ENCODE data around the gene FAM169A.
"Not testable (repeated sequence)": the region's sequence is repeated elsewhere in the genome, so short reads cannot be mapped to it uniquely, and the experiment has no call there.

FAM169A gene

DNA sequence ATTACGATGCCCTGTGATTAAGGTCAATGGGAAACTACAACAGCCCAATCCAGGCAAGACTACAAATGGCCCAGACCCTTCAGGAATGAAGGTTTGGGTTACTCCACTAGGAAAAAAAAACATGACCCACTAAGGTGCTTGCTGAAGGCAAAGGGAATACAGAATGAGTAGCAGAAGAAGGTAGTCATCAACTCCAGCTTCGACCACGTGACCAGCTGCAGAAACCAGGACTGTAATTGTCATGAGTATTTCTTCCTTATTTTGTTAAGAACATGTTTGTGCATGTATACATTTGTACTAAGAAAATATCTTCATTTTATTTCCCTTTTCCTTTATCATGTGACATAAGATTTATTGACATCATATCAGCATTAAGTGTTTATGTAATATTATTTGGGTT is 74.5 kb downstream of the FAM169A start:
- not testable (repeated sequence) for DNase-seq

DNA sequence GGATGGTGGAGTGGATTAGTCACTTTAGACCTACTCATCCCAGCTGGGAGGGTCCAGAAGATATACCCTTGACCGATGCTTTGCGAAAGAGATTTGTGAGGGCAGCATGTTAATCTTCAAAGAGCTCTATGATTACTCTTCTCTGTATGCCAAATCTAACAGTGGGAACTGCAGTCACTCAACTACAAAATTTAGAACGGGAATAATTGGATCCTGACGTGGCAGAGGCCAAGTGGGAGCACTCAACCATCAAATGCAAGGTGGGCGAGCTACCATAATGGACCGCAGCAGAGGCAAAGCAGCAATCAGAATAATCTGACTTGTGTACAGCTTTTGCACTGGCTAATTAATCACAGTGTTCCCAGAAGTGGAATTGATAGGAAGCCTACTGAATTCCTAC is 78.8 kb downstream of the FAM169A start:
- no peak for DNase-seq

DNA sequence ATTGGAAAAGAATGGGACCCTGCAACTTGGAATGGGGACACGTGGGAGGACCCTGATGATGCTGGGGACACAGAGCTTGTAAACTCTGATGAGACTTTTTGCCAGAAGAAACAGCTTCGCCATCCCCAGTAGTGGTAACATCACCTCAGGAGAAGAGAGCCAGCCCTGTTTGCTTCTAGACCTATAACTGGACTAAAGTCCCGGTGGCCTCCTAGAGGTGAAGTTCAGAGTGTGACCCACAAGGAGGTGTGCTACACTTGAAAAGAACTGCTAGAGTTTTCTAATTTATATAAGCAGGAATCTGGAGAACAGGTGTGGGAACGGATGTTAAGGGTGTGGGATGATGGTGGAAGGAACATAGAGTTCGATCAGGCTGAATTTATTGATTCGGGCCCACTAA is 79.3 kb downstream of the FAM169A start:
- DNase-seq = no peak

DNA sequence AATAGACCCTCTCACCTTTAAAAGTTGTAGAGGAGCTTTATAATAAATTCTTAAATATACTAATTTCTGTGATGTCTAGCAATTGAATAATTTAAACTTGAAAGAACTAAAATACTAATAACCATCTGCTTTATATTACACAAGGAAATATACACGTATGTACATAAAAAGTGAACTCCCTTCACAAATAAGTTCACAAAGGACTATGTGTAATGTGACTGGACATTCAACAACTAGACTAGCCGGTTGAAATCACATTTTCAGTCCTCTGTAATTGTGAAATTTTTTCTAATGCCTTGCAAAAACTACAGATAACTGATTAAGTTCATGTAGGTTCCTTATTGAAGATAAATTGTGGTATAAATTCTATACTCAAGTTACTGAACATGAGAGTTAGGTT is 87.6 kb downstream of the FAM169A start:
- no peak for DNase-seq

DNA sequence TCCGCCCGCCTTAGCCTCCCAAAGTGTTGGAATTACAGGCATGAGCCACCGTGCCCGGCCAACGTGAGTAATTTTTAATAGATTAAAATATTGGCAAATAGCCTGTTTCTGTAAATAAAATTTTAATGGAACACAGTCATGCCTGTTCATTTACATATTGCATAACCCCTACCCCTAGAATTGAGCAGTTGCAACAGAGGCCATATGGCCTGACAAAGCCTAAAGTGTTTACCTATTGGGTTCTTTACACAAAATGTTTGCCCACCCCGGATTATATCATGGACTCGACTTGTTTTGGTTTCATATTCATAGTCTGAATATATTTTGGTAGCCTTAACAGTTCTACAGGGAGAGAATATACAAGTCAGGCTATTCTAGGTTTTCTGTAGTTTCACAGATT is 93.8 kb downstream of the FAM169A start:
- no peak for DNase-seq

DNA sequence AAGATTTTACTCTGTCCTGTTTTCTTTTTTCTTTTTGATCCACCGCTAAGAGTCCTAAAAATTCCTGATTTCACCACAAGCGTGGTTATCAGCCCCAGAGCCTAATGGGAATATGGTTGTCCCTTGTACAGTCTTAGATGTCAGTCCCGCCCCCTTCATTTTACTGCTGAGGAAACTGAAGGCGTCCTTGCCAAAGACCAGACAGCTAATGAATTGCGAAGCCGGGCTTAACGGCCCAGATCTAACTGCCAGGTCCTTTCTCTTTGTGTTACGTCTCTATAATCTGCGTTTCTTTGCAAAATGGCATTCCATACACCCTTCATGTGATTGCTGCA is 98.6 kb downstream of the FAM169A start:
- peak; percentile 14 for DNase-seq

DNA sequence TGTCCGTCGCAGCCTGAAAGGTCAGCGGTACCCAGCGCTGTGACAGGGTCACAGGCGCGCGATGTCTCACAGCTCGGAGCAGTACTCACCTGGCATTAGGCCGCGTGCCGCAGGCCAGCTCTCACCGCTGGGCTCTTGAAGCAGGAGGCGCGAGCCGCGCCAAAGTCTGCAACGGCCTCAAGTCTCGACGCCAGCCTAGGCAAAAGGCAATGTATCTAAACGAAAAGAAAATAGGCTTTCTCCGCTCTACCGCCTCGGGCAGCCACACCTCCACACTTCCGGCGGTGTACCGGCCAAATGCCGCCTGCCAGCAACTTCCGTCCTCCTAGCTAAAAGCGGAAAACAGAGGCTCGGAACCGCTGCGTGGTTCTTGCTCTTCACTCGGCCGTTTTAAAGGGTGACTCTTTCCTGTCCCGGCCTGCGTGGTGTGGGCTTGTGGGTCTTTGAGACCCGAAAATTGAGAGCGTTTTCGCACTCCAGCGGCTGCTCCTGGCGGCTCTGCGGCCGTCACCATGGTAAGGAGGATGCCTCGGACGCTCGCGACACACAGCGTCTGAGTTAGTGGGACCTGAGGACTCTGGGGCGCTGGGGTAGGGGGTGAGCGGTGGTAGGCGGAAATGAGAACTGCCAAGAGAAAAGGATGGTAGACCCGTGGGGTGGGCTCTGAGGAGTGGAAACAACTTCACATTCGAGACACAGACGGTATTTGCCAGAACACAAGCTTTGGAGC is 99.2 kb downstream of the FAM169A start, which contains the start of the genes GFM2 and NSA2:
Gene GFM2 (minus strand): TSS at position 269 of the 730 bp plus-strand sequence. CDS start 3,375 bp downstream, outside the sequence.
Gene NSA2 (plus strand): TSS at position 401 of the 730 bp plus-strand sequence. CDS start 112 bp downstream, at position 513.
- DNase-seq = peak; percentile 93

DNA sequence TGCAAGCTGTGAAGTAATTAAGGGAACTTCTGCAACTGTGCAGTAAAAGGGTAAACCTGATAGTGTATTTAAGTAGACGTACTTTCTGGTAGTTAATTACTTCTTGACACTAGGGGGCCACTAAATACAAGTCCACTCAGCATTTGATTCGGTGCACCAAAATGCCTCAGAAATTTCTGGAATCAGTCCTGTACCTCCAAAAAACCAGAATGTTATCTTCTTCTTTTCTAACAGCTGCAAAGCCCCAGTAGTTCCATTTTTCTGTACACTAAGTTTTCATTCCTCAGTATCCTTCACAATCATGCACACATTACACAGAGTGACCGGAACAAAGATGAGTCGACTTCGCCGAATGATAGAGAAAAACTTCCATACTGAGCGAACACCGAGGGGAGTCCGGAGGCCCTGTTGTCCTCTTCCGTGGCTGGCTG is 99.8 kb downstream of the FAM169A start:
- DNase-seq = peak; percentile 35

DNA sequence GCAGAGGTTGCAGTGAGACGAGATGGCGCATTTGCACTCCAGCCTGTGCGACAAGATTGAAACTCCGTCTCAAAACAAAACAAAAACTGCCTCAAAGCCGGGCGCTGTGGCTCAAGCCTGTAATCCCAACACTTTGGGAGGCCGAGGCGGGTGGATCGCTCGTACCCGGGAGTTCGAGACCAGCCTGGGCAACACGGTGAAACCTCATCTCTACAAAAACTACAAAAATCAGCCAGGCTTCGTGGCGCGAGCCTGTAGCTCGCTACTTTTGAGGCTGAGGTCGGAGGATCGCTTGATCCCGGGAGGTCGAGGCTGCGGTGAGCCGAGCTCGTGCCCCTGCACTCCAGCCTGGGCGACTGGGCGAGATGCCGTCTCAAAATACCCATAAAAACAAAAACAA is 100.3 kb downstream of the FAM169A start:
- DNase-seq = no peak

DNA sequence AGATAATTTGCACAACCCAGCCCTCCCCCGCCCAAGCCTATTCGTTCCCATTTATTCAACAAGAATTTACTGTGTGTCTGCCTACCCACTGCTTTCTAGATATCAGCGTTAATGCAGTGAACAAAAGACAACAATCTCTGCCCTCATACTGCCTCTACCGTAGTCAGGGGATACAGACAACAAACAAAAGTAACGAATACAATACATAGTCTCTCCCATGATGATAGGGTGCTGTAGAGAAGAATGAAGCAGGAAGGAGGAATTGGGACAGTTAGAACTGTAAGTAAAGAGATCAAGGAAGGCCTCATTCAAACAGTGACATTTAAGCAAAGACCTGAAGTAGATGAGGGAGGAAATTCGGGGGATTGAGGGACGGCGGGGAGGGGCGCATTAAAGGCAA is 101.0 kb downstream of the FAM169A start:
- DNase-seq = no peak

DNA sequence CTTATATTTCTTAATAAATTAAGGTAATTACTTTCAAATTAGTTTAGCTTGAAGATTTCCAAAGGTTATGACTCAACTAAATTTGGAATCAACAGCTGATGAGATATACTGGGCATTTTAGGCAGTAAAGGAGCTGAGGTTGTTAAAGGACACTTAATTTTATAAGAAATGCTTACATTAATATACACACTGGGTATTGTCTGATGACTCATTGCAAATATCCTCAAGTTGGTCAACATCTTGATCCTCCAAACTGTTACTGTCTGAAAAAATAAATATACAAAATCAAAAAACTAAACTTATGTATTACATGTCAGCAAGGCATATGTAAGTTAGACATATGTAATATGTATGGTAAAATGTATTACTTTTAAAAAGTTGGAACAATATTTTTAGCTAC is 102.7 kb downstream of the FAM169A start:
- no peak for DNase-seq

DNA sequence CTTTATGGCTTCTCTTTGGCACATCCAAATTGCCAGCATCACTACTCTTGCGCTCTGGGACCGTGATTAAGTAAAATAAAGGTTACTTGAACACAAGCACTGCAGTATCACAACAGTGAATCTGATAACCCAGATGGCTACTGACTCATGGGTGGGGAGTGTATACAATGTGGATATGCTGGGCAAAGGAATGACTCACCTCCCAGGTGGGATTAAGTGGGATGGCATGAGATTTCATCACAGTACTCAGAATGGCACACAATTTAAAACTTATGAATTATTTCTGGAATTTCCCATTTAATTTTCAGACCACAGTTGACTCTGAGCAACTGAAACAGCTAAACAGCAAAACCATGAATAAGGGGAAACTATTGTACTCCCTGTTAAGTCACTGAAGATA is 103.6 kb downstream of the FAM169A start:
- DNase-seq = peak; percentile 43

DNA sequence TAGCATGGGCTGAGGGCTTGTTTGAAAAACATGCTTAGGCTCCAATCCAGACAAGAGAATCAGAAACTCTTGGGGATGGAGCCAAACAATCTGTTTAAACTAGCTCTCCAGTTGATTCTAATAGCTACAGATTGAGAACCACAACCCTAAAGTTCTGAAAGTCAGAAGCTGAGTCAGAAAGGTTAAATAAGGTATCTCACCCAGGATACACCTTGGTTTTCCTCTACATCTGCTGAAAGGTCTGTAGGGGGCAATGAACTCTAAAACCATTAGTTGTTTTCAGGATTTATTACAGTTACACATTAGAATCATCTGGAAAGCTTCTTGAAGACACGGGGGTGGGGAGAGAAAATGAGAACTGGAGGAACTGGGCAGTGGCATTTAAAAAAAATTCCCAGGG is 104.9 kb downstream of the FAM169A start:
- no peak for DNase-seq

DNA sequence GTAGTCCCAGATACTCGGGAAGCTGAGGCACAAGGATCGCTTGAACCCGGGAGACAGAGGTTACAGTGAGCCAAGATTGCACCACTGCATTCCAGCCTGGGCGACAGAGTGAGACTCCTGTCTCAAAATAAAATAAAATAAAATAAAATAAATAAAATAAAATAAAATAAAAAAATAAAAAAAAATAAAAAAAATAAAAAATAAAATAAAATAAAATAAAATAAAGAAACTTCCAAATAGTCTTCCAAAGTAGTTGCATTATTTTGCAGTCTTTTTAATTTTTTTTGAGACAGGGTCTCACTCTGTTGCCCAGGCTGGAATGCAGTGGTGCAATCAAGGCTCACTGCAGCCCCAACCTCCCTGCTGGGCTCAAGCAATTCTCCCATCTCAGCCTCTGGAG is 117.4 kb downstream of the FAM169A start:
- not testable (repeated sequence) for DNase-seq

DNA sequence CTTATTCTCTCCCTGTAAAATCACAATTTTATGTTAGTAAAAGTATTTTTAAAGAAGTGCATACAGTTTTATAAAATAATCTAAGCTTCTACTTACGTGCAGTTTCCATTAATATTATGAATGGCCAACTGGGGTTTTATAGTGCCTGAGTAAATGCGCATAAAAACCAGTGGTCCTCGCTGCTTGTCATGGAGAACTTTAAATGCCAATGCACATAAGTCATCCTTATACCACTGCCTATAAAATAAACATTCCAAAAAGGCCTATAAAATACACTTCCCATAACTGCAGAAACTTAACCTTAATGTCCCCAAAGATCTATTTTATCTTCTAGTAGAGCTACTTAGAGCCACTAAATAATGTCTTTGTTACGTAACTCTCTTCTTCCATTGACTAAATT is 127.8 kb downstream of the FAM169A start:
- no peak for DNase-seq

DNA sequence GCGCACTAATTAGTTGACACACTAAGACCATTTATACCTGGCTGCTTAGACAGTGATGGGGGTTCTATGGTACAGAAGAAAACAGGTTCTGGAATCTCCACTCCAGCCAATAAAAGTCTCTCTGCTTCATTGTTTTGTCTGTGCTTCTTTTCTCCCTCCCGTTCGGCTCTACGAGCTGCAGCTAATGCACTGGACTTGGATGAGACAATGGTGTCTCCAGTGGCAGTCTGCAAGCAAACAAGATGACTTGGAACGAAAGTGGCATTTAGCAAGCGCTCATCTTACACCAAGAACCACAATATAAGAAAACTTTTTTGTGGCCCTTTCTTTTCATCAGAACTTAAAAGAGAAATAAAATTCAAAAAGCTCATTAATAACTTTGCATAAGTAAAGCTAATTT is 129.4 kb downstream of the FAM169A start:
- no peak for DNase-seq

Data from fibroblast of skin of scalp (primary cell).